Measurements from ENCODE around the gene TSC2.
A peak's percentile ranks its signal among the peaks of the same experiment; 100 is the strongest.
"Not testable (repeated sequence)": the region's sequence is repeated elsewhere in the genome, so short reads cannot be mapped to it uniquely, and the experiment has no call there.

Gene TSC2

GRCh38 chr16:2011726-2012125, 36.1 kb upstream of the TSC2 start:
- not testable (repeated sequence) for DNase-seq

- no peak for DNase-seq
Observed at GRCh38 chr16:2013527-2013926, 34.3 kb upstream of the TSC2 start.

- no peak for DNase-seq
Observed at GRCh38 chr16:2015117-2015946, 32.5 kb upstream of the TSC2 start.

- no peak for DNase-seq
Observed at GRCh38 chr16:2015947-2016208, 31.9 kb upstream of the TSC2 start.

GRCh38 chr16:2016407-2016922, 31.3 kb upstream of the TSC2 start:
- DNase-seq = no peak

- no peak for DNase-seq
Observed at GRCh38 chr16:2019518-2019920, 28.3 kb upstream of the TSC2 start, which contains the start of gene NPW. Gene NPW (plus strand): TSS chr16:2019785.

GRCh38 chr16:2019921-2020831, 27.6 kb upstream of the TSC2 start:
- no peak for DNase-seq

- no peak for DNase-seq
Observed at GRCh38 chr16:2022723-2023091, 25.1 kb upstream of the TSC2 start.

GRCh38 chr16:2023092-2024031, 24.4 kb upstream of the TSC2 start:
- DNase-seq = peak; percentile 64

GRCh38 chr16:2024032-2024420, 23.8 kb upstream of the TSC2 start:
- no peak for DNase-seq

- DNase-seq = no peak
Observed at GRCh38 chr16:2025251-2025650, 22.5 kb upstream of the TSC2 start.

- no peak for DNase-seq
Observed at GRCh38 chr16:2025878-2026460, 21.8 kb upstream of the TSC2 start.

GRCh38 chr16:2026461-2027023, 21.2 kb upstream of the TSC2 start, which contains the start of gene NHERF2:
Gene NHERF2 (plus strand): TSS chr16:2026902. CDS start chr16:2027006, 104 bp downstream.
- no peak for DNase-seq

GRCh38 chr16:2027024-2028010, 20.5 kb upstream of the TSC2 start:
- no peak for DNase-seq

GRCh38 chr16:2028146-2028545, 19.6 kb upstream of the TSC2 start:
- DNase-seq = no peak

GRCh38 chr16:2028620-2029220, 19.1 kb upstream of the TSC2 start:
- no peak for DNase-seq

- DNase-seq = no peak
Observed at GRCh38 chr16:2029350-2029749, 18.4 kb upstream of the TSC2 start.

GRCh38 chr16:2030036-2030435, 17.7 kb upstream of the TSC2 start:
- DNase-seq = no peak

GRCh38 chr16:2031081-2031577, 16.7 kb upstream of the TSC2 start:
- no peak for DNase-seq

All from amniotic stem cell (primary cell).